Thymus (tissue), 11 donors: Measurements from ENCODE around the gene TRIML1. TPM values are rescaled to one million over a fixed set of nuclear protein-coding genes. Genes with fewer than 3 reads are reported as not detected.

Experiments used
- DNase-seq, 9 donors: peaks; one replicate each; pipeline ENCODE4 v3.0.0-alpha.2; 2013; ENCODE audit warnings: low spot score in 9 of 9, low read depth in 6 of 9, missing footprints in 1 of 9
- H3K27ac ChIP-seq, 2 donors: one replicate each; pipeline ENCODE4 v1.5.1; 2013; ENCODE audit warnings: control low read depth in 1 of 2, low read depth in 1 of 2, low read length in 1 of 2, mild to moderate bottlenecking in 1 of 2, moderate library complexity in 1 of 2
- H3K27me3 ChIP-seq, 2 donors: one replicate each; pipeline ENCODE4 v1.5.1; 2013; ENCODE audit warnings: low read length in 1 of 2; ENCODE audit not compliant: control insufficient read depth in 2 of 2, insufficient read depth in 1 of 2
- H3K36me3 ChIP-seq, 2 donors: one replicate each; pipeline ENCODE4 v1.5.1; 2013; ENCODE audit warnings: low read length in 1 of 2, mild to moderate bottlenecking in 1 of 2, moderate library complexity in 1 of 2; ENCODE audit not compliant: control insufficient read depth in 2 of 2, insufficient read depth in 2 of 2
- H3K4me1 ChIP-seq, 2 donors: one replicate each; pipeline ENCODE4 v1.5.1; 2013; ENCODE audit warnings: low read length in 2 of 2; ENCODE audit not compliant: control insufficient read depth in 2 of 2, insufficient read depth in 2 of 2
- H3K4me3 ChIP-seq, 2 donors: one replicate each; pipeline ENCODE4 v1.5.1; 2013; ENCODE audit warnings: low read length in 2 of 2, control low read depth in 1 of 2, mild to moderate bottlenecking in 1 of 2
- H3K9me3 ChIP-seq, 2 donors: one replicate each; pipeline ENCODE4 v1.5.1; 2013; ENCODE audit warnings: low read length in 1 of 2, mild to moderate bottlenecking in 1 of 2; ENCODE audit not compliant: control insufficient read depth in 2 of 2, insufficient read depth in 1 of 2
- whole genome bisulfite sequencing: extraction: QIAGEN DNeasy Blood & Tissue Kit; methylation state at CpG from one replicate; pipeline ENCODE4 v1.1.7; 2013; 5-methylcytosine and 5-hydroxymethylcytosine counted together
- polyA plus RNA-seq: library from polyadenylated mRNA; stranded (reverse); fragments of 200-250 nt; gene quantifications from one replicate; pipeline ENCODE4 v1.2.3, GENCODE V29; 2013
- total RNA-seq: library from RNA; stranded (reverse); fragments of 120-200 nt; gene quantifications from one replicate; pipeline ENCODE4 v1.2.4, GENCODE V29; 2013
- donor health status: healthy.

Gene TRIML1
- total and polyA plus RNA-seq, 2 donors, result 0.18 TPM; not detected in 1

DNA sequence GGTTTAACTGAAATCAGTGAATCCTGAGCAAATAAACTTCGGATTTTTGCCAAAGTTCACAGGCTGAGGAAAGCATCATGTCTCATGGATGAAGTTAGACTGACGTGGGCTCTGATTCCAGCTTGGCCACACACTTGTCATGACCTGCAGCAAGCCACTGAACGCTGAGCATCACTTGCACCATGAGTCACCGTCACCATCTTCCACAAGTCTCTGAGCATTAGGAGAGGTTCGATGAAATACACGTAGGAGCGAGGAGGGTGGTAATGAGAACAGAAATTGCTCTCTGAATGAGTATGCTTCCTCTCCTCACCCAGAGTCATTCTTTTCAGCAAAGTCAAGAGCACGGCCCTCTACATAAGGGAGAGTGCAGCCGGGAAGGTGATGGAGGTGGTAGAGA is 26.1 kb upstream of the TRIML1 start:
- no peaks in the 10 kb centered on the region for H3K4me1 ChIP-seq
- 90% methylated on average over 9 of the region's 9 CpGs for WGBS
- no peaks in the 10 kb centered on the region for H3K27me3 ChIP-seq
- no peak for DNase-seq
- H3K36me3 ChIP-seq, result no peaks in the 10 kb centered on the region
- H3K4me3 ChIP-seq, result no peak overlapping the region
- H3K9me3 ChIP-seq, result peaks cover 0 to 12% of the 10 kb centered on the region in 2 donors
- H3K27ac ChIP-seq, result no peak overlapping the region

DNA sequence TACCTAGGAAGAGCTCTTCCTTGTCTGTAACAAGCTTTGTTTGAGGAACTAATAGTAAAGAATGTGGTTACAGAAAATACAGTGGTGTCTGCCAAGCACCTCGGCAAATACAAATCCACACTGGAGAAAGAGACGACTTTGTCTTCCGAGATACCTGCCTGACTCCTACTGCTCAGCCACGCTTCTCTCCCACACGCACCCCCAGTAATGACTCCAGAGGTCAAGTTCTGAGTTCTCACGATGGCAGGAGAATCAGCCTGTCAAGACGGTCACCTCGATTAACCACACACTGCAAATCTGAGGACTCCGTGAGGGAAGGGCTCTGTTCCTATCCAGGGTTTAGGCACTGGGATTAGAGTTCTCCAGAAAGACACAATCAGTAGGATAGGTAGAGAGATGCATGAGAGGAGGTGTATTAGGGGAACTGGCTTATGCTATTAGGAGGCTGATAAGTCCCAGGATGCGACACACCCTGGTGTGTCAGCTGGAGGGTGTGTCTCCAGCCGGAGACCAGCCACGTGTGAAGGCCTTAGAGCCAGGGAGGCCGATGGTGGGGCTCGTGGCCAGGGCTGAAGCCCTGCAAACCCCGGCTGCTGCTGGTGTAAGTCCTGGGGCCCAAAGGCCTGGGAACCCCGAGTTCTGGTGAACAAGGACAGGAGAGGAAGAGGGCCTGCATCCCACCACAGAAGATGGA is 21.5 kb upstream of the TRIML1 start:
- 88% methylated on average over 16 of the region's 16 CpGs for WGBS
- no peaks in the 10 kb centered on the region for H3K27me3 ChIP-seq
- H3K36me3 ChIP-seq, result no peaks in the 10 kb centered on the region
- H3K9me3 ChIP-seq, result peaks cover 0 to 11% of the 10 kb centered on the region in 2 donors
- no peak overlapping the region for H3K27ac ChIP-seq
- no peaks in the 10 kb centered on the region for H3K4me1 ChIP-seq
- H3K4me3 ChIP-seq, result no peak overlapping the region
- no peak for DNase-seq

DNA sequence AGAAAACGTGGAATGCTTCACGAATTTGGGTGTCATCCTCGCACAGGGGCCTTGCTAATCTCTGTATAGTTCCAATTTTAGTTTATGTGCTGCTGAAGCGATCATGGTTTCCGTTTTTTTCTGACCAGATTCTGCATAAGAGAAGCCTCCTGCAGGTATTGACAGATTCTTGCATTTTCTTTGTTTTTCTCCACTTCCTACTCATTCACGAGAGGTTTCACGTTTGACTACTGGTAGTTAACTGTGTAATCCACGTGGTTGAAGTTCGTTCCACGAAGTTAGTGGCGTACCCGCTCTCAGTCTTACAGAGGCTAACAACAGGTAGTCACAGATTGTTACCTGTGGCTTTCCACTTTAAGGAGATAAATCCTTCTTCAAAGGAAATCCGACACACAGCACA is 17.7 kb upstream of the TRIML1 start:
- no peak for DNase-seq
- 49% methylated on average over 13 of the region's 13 CpGs for WGBS
- Histone ChIP-seq H3K9me3 (peaks cover 2 to 11% of the 10 kb centered on the region in 2 donors), H3K4me1 (no peaks in the 10 kb centered on the region), H3K4me3 (no peak overlapping the region), H3K27me3 (no peaks in the 10 kb centered on the region), H3K36me3 (no peaks in the 10 kb centered on the region), H3K27ac (no peak overlapping the region)

DNA sequence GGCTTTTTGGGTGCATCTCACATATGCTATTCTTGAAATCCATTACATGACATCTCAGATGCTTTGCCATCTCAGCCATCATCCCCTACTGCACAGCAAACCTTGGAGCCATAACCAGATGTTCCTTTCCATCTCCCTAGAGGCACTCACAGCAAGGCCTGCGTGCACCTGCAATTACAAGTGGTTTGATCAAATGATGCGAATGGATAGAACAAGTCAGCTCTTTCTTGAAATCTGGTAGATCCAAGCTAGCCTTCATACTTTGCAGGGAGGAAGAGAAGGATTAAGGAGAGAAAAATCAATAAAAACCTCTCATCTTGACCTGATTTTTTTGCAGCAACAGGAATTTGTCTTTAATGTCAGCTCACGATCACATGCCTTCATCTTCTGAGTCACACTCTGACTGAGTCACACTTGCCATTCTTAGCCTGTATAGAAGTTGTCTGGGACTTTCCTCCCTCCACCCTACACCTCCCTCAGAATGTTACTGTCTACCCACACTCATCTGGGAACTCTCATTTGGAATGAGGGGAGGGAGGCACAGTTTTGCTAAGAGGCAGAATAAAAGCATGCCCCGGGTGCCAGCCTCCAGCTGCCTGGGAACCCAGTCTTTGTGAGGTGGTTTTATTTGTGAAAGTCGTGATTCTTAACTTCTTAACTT is 11.9 kb upstream of the TRIML1 start:
- 74% methylated on average over 5 of the region's 5 CpGs for WGBS
- Histone ChIP-seq H3K4me3 (no peak overlapping the region), H3K27ac (no peak overlapping the region), H3K4me1 (no peaks in the 10 kb centered on the region), H3K36me3 (no peaks in the 10 kb centered on the region), H3K27me3 (no peaks in the 10 kb centered on the region), H3K9me3 (peaks cover 2 to 26% of the 10 kb centered on the region in 2 donors)
- DNase-seq, result no peak

DNA sequence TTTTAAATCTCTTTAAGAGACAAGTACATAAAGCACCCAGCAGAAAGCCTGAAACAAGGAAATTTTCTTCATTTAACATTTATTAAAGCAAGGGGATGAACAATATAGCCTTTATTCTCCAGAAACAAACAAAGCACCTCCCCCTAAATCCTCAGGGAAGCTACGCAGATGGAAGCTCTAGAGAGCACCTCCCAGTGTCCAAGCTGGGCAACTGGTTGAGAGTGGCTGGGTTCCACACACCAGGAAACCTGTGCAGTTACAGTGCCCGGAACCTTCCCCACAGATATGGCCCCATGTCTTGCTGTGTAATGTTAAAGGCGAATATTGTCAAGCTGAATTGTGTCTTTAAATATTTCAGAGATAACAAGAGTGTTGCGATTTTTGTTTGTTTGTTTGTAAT is 8.9 kb upstream of the TRIML1 start:
- Histone ChIP-seq H3K36me3 (no peaks in the 10 kb centered on the region), H3K4me1 (no peaks in the 10 kb centered on the region), H3K9me3 (peaks cover 0 to 22% of the 10 kb centered on the region in 2 donors), H3K27me3 (no peaks in the 10 kb centered on the region), H3K4me3 (no peak overlapping the region), H3K27ac (no peak overlapping the region)
- DNase-seq, result no peak
- WGBS, result 92% methylated on average over 4 of the region's 4 CpGs

DNA sequence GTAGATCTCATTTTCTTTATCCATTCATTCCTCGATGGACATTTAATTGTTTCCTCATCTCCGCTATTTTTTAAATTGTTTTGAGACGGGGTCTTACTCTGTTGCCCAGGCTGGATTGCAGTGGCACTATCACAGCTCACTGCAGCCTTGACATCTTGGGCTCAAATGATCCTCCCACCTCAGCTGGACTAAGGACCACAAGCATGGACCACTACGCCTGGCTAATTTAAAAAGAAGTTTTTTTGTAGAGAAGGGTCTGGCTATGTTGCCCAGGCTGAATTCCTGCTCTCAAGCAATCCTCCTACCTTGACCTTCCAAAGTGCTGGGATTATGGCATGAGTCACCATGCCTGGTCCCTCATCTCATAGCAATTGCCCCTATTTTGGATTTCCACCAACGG is 7.0 kb upstream of the TRIML1 start:
- H3K4me1 ChIP-seq, result no peaks in the 10 kb centered on the region
- 94% methylated on average over 5 of the region's 5 CpGs for WGBS
- no peak overlapping the region for H3K4me3 ChIP-seq
- DNase-seq, result no peak
- no peak overlapping the region for H3K27ac ChIP-seq
- no peaks in the 10 kb centered on the region for H3K36me3 ChIP-seq
- peaks cover 0 to 14% of the 10 kb centered on the region in 2 donors for H3K9me3 ChIP-seq
- no peaks in the 10 kb centered on the region for H3K27me3 ChIP-seq

DNA sequence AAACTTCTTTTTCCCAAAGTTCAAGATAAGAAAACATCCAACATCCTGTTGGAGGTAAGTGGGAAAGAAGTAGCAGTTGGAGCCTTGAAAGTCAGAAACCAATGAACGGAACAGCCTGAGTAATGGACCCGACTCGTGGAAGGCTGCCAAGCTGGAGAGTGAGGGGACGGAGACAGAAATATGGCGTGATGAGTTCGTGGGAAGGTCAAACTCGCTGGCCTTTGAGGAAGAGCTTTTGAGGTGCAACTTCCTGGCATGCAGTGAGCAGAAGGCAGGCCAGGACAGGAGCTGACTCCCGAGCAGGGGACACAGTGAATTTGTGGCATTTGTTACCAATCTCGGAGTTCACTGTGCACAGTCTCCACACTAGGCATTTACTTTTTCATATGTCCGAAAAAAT is 1.0 kb upstream of the TRIML1 start:
- DNase-seq, result no peak
- Histone ChIP-seq H3K4me1 (no peaks in the 10 kb centered on the region), H3K27me3 (no peaks in the 10 kb centered on the region), H3K4me3 (no peak overlapping the region), H3K27ac (no peak overlapping the region), H3K9me3 (peaks cover 0 to 15% of the 10 kb centered on the region in 2 donors), H3K36me3 (no peaks in the 10 kb centered on the region)
- 67% methylated on average over 10 of the region's 10 CpGs for WGBS

DNA sequence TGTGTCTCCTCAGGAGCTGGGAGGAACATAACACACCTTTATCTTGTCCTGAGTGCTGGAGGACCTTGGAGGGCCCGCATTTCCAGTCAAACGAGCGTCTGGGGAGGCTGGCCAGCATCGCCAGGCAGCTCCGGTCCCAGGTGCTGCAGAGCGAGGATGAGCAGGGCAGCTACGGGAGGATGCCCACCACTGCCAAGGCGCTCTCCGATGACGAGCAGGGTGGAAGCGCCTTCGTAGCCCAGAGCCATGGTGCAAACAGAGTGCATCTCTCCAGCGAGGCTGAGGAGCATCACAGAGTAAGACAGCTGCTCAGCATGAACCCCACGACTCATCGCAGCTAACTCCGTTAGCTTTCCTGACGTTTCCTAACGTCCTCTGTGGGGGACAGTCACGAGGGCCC is 430 bp downstream of the TRIML1 start:
- no peaks in the 10 kb centered on the region for H3K36me3 ChIP-seq
- peaks cover 0 to 25% of the 10 kb centered on the region in 2 donors for H3K9me3 ChIP-seq
- H3K27me3 ChIP-seq, result no peaks in the 10 kb centered on the region
- DNase-seq, result no peak
- no peak overlapping the region for H3K27ac ChIP-seq
- WGBS, result 94% methylated on average over 19 of the region's 19 CpGs
- H3K4me3 ChIP-seq, result no peak overlapping the region
- no peaks in the 10 kb centered on the region for H3K4me1 ChIP-seq

DNA sequence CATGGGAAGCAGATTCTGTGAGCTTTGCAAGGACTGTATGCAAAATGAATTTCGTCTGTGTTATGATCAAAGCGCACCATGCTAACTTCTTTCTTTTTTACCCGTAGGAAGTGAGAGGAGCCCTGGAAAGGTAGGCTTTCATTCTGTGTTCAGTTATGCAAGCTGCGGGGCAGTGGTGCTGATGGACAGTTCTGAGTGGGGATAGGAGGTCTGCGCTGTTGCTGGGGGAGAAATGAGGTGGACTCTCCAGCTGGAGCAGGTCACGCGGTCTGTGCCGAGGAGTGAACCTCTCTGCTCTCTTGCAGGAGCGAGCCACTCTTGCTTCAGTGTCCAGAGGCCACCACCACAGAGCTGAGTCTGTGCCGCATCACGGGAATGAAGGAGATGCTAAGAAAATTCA is 4.5 kb downstream of the TRIML1 start:
- no peak overlapping the region for H3K27ac ChIP-seq
- H3K4me1 ChIP-seq, result no peaks in the 10 kb centered on the region
- H3K4me3 ChIP-seq, result no peak overlapping the region
- H3K27me3 ChIP-seq, result no peaks in the 10 kb centered on the region
- no peak for DNase-seq
- H3K9me3 ChIP-seq, result peaks cover 4 to 45% of the 10 kb centered on the region in 2 donors
- 88% methylated on average over 11 of the region's 11 CpGs for WGBS
- no peaks in the 10 kb centered on the region for H3K36me3 ChIP-seq
